CD4-positive, alpha-beta T cell treated with Interleukin-21 for 1 hour (primary cell): Measurements from ENCODE around the gene PDE8B.

Experiments used
- DNase-seq: peaks from one replicate; pipeline ENCODE4 v3.0.0-alpha.2; 2020

PDE8B gene

DNA sequence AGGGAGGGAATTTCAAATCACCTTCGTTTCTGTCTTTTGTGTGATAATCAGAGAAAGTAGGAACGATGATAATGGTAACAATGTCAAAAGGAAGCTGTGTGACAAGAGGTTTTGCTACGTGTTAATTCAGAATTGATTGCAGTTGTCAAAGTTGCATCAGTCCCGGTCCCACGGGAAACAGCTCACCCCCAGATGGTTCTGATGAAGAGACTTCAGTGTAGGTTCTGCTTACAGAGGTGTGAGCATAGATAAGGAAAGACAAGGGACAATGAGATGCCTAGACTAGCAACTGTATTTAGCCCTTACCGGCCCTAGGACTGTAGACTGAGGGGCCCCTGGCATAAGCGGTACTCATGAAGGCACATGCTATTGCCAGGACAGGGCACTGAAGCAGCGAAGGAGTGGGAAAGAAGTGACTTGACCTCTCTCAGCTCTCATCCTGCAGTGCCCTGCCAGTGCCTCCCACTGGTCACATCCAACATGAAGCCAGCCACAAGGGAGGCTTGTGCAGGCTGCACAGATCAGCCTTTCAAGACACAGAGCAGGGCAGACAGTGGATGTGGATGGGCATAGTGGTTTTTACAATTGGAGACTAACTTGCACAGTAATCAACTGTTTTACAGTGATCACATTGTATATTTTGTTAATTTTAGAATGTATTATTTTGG is 21.1 kb downstream of the PDE8B start:
- DNase-seq: no peak

GRCh38 chr5:77232574-77233358 is 22.3 kb downstream of the PDE8B start:
- DNase-seq: peak; percentile 14

- no peak for DNase-seq
These were observed 25.6 kb downstream of the PDE8B start for GRCh38 chr5:77235846-77236721.

DNA sequence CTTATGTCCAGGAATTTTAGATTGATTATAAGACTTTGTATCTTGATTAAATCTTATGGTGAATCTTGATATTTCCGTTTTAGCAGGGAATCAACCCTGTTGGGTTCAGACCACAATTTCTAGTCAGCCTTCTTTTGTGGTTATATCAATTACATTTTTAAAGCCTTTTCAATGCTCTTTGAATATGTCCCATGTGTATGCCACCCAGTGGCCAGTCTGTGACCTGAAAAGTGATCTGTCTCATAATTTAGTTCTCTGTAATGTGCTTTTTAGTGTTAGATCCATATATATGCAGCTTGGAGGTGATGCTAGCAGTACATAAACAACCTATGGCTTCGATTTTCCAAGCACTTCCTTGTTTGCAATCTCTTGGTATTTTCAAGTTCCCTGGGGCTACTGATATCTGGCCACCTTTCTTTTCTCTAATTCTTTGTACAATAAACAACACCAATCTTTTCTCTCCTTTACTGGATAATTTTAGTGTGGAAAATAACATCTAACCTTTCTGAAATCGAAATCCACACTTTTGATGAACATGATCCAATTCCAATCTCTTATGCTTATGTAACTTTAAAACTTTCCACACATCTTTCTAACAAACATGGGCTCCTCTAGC is 28.8 kb downstream of the PDE8B start:
- no peak for DNase-seq

DNA sequence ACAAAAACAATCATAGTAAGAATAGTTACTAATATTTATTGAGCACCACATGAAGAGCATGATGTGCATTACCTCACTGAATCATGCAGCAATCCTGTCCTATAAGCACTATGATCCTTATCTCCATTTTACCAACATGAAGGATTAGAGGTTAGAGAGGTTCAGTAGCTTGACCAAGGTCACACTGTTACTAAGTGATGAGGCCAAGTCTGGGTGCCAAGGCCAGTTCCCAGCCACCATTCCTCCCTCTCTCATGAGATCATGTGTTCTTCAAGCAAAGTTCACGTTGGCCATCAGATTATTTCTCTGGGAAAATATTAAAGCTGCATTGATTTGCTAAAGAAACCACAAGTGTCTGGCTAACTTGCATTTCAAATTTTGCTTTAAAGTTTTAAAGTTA is 31.0 kb downstream of the PDE8B start:
- DNase-seq: no peak

DNA sequence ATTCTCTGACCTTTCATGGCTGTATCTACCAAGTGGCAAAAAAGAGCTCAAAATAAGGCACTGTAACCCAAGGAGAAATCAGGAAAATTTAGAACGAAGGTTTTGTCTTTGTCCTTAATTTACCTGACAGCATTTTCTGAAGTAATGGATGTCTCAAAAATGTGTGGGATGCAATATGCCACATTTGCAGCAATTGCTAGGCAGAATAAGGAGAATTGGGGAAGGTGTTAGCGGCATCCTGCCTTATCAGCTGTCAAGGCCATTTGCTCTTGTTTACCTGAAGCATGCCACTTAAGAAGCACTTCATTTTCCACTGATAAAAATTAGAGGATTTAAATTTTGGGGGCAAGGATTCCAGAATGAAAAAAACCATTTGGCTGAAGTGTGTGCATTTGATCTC is 39.0 kb downstream of the PDE8B start:
- no peak for DNase-seq

DNA sequence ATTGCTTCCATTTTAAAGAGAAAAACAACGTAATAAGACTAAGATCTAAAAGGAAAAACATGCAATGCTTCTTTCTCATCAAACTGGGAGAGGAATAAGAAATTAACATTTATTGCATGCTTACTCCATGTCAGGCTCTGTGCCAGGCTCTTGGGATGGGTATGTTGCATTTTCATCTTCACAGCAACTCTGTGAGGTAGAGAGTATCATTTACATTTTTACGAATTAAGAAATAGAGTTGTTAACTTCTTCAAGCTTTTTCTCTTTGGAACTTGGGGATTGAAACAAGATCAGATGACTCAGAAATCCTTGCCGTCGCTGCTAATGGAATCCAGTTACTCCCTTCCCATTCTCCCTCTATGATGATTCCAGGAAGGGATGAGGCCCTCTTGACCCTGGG is 39.5 kb downstream of the PDE8B start:
- DNase-seq: no peak

GRCh38 chr5:77251921-77252320 is 41.4 kb downstream of the PDE8B start:
- no peak for DNase-seq

DNA sequence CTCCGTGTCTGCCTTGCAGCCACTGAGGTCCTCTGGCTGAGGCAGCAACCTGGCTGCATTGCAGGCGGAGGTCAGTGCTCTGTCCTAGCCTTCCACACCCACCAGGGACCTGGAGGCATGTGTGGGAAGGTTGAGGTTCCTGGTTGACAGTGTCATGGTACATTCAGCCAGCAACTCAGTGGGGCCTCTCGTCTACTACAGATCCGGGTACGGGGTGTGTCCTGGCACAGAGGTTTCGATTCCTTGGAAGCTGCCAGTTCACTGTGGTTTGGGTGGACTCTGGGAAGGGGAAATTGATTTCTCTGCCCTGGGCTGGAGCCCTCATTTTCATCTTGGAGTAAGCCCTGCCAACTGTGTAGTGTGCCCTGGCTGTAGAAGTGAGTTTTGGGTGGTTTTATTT is 45.1 kb downstream of the PDE8B start:
- no peak for DNase-seq

GRCh38 chr5:77256406-77256805 is 45.9 kb downstream of the PDE8B start:
- DNase-seq: no peak

DNA sequence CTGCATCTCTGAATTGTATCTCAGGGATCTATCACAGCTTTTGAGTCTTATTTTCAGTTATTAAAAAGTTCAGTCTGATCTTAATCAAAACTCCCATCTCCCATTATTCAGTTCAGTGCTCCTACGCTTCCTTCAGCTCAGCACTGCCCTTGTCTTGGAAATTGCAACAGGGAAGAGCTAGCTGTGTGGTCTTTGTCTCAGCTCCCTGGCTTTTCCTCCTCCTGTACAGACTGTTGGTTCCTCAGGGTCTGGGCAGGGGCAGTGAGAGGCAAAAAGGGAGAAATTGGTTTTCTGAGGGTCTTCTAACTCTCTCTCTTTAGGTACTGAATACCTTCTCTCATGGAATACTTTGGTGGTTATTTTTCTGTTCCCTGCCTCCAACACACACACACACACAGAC is 48.2 kb downstream of the PDE8B start:
- no peak for DNase-seq

- DNase-seq: no peak
These were observed 49.0 kb downstream of the PDE8B start for GRCh38 chr5:77259476-77259875.

- DNase-seq: no peak
These were observed 52.2 kb downstream of the PDE8B start for GRCh38 chr5:77262697-77263096.

GRCh38 chr5:77266291-77266690 is 55.8 kb downstream of the PDE8B start:
- no peak for DNase-seq

DNA sequence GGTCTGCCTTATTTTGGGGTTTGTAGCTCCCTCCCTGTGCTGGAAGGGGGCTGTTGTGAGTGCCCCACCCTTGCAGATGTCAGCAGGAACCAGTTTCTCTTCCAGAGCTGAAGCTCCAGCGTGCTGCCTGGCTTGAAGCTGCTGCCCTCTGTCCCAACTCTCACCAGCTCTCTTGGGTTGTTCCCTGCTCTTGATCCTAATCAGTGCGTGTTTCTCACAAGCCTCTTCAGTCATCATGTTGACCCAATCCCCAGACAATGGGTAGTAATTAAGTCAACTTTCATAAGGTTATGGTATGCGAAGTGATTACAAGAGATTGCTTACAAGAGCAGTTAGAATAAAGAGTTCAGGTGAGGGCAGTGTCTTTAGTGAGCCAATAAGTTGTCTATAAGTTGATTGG is 57.0 kb downstream of the PDE8B start:
- no peak for DNase-seq

DNA sequence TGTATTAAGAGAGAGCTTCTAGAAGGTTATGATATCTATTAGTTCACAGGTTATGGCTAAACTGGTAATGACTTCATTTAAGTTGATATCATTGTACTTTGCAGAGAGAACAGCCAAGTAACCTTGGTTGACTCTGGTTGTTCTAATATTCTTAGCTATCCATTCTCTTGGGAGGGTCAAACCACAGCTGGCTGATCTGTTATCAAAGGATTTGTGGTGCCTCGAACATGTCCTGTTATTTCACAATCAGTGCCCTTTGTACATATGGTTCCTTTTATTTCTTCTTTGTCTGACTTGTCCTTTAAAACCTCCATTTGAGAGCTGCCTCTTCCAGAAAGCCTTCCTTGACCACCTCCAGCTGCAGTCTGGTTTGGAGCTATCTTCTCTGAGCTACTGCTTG is 61.7 kb downstream of the PDE8B start:
- DNase-seq: no peak

- DNase-seq: no peak
These were observed 67.3 kb downstream of the PDE8B start for GRCh38 chr5:77277759-77278158.

DNA sequence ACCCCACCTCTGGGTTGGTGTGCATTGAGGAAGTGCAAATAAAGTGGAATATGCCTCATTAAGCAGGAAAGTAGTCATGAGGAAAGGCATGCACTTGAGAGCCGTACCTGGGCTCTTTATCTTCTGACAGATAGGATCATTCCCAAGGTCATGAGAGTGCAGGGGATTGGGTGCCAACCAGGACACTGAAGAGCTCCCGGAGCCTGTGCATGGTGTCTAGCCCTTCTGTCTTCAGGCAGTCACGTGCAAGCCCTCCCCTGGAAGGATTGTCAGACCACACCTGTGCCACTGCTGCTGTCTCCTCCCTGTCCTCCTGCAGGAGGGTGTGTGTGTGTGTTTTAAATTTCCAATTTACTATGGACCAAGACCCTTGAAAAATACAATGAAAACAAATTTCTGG is 69.6 kb downstream of the PDE8B start:
- DNase-seq: no peak

GRCh38 chr5:77281969-77282336 is 71.5 kb downstream of the PDE8B start:
- no peak for DNase-seq

GRCh38 chr5:77282337-77283027 is 72.0 kb downstream of the PDE8B start:
- DNase-seq: no peak

DNA sequence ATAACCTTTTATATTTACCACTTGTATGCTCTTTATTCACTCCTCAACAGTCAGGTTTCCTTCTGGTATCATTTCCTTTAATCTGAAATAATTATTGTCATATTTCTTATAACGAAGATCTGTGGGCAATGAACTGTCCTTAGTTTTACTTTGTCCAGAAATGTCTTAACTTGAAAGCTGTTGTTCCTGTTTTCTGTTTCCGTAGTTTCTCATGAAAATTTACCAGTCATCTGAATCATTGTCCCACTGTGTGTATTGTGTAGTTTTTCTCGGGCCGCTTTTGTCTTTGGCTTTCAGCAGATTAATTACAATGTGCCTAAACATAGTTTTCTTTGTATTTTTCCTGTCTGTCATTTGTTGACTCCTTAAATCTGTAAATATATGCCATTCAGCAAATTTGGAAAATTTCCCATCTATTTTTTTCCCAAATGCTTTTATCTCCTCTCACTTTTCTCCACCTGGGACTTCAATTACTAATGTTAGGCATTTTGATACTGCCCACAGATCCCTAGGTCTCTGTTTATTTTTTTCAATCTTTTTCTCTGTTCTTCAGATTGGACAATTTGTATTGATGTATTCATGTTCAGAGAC is 74.9 kb downstream of the PDE8B start:
- DNase-seq: no peak

GRCh38 chr5:77292026-77292757 is 81.7 kb downstream of the PDE8B start:
- no peak for DNase-seq
